ENCODE measurements around the gene FLAD1. TPM values are rescaled to one million over a fixed set of nuclear protein-coding genes. Genes with fewer than 3 reads are reported as not detected.

FLAD1 gene
- total RNA-seq, 4 donors from 2014 or later, result 19.5 to 29.6 (median 23.0) TPM

GRCh38 chr1:155026154-155026553, 43.0 kb downstream of the FLAD1 start:
- intact Hi-C loops (cut with DNase I), result no loop called here
- no peaks in the 10 kb centered on the region for H3K36me3 ChIP-seq
- no peaks in the 10 kb centered on the region for H3K9me3 ChIP-seq
- H3K27ac ChIP-seq (replicated peaks in 1 of 4), result no peak overlapping the region
- no peaks in the 10 kb centered on the region for H3K27me3 ChIP-seq
- DNase-seq (ENCODE audit: extremely low spot score), result no peak
- TF ChIP-seq CTCF (IDR thresholded peaks at IDR 0.05) (no peak), POLR2AphosphoS5 (IDR thresholded peaks at IDR 0.05) (no peak), POLR2A (IDR thresholded peaks at IDR 0.05; ENCODE audit: low read depth) (no peak), EP300 (IDR thresholded peaks at IDR 0.05) (no peak)
- no peaks in the 10 kb centered on the region for H3K4me1 ChIP-seq
- 54% methylated on average over 7 of the region's 9 CpGs for WGBS
- H3K4me3 ChIP-seq, result no peak overlapping the region

GRCh38 chr1:155026588-155026987, 43.4 kb downstream of the FLAD1 start:
- H3K36me3 ChIP-seq, result no peaks in the 10 kb centered on the region
- DNase-seq (ENCODE audit: extremely low spot score), result no peak
- H3K27me3 ChIP-seq, result no peaks in the 10 kb centered on the region
- no peaks in the 10 kb centered on the region for H3K4me1 ChIP-seq
- H3K4me3 ChIP-seq, result no peak overlapping the region
- intact Hi-C loops (cut with DNase I), result no loop called here
- H3K9me3 ChIP-seq, result no peaks in the 10 kb centered on the region
- WGBS, result 96% methylated on average over 6 of the region's 6 CpGs
- TF ChIP-seq POLR2AphosphoS5 (IDR thresholded peaks at IDR 0.05), result no peak
- no peak for TF ChIP-seq CTCF (IDR thresholded peaks at IDR 0.05)
- no peak overlapping the region for H3K27ac ChIP-seq (replicated peaks in 1 of 4)

GRCh38 chr1:155029513-155030242, 46.5 kb downstream of the FLAD1 start:
- Histone ChIP-seq H3K4me1 (no peaks in the 10 kb centered on the region), H3K27me3 (no peaks in the 10 kb centered on the region), H3K9me3 (no peaks in the 10 kb centered on the region), H3K36me3 (no peaks in the 10 kb centered on the region), H3K27ac (replicated peaks in 1 of 4) (no peak overlapping the region), H3K4me3 (no peak overlapping the region)
- 89% methylated on average over 12 of the region's 16 CpGs for WGBS
- intact Hi-C loops (cut with DNase I), result no loop called here
- no peak for DNase-seq (ENCODE audit: extremely low spot score)
- TF ChIP-seq EP300 (IDR thresholded peaks at IDR 0.05), result no peak

- H3K36me3 ChIP-seq, result no peaks in the 10 kb centered on the region
- no peak overlapping the region for H3K4me3 ChIP-seq
- no peak for DNase-seq (ENCODE audit: extremely low spot score)
- H3K27me3 ChIP-seq, result no peaks in the 10 kb centered on the region
- intact Hi-C loops (cut with DNase I), result no loop called here
- H3K4me1 ChIP-seq, result no peaks in the 10 kb centered on the region
- H3K27ac ChIP-seq (replicated peaks in 1 of 4), result no peak overlapping the region
- no peaks in the 10 kb centered on the region for H3K9me3 ChIP-seq
- no peak for TF ChIP-seq CTCF (IDR thresholded peaks at IDR 0.05)
- TF ChIP-seq POLR2A (IDR thresholded peaks at IDR 0.05; ENCODE audit: low read depth), result no peak
- no peak for TF ChIP-seq EP300 (IDR thresholded peaks at IDR 0.05)
- TF ChIP-seq POLR2AphosphoS5 (IDR thresholded peaks at IDR 0.05), result no peak
- WGBS, result 86% methylated on average over 13 of the region's 15 CpGs
These were observed 47.2 kb downstream of the FLAD1 start for GRCh38 chr1:155030243-155030795.

- Histone ChIP-seq H3K27ac (replicated peaks in 1 of 4) (no peak overlapping the region), H3K4me1 (no peaks in the 10 kb centered on the region), H3K36me3 (no peaks in the 10 kb centered on the region), H3K9me3 (no peaks in the 10 kb centered on the region), H3K27me3 (no peaks in the 10 kb centered on the region), H3K4me3 (no peak overlapping the region)
- TF ChIP-seq POLR2A (IDR thresholded peaks at IDR 0.05; ENCODE audit: low read depth) (no peak), EP300 (IDR thresholded peaks at IDR 0.05) (no peak)
- intact Hi-C loops (cut with DNase I), result no loop called here
- WGBS, result 74% methylated on average over 11 of the region's 11 CpGs
- DNase-seq (ENCODE audit: extremely low spot score), result no peak
These were observed 47.8 kb downstream of the FLAD1 start for GRCh38 chr1:155030899-155031298.

GRCh38 chr1:155032886-155033285, 49.7 kb downstream of the FLAD1 start:
- no peaks in the 10 kb centered on the region for H3K36me3 ChIP-seq
- 96% methylated on average over 10 of the region's 12 CpGs for WGBS
- no peak for DNase-seq (ENCODE audit: extremely low spot score)
- H3K4me3 ChIP-seq, result no peak overlapping the region
- peaks cover 0 to 3% (median 0%) of the 10 kb centered on the region in 4 donors for H3K4me1 ChIP-seq
- TF ChIP-seq EP300 (IDR thresholded peaks at IDR 0.05), result no peak
- no peak for TF ChIP-seq POLR2A (IDR thresholded peaks at IDR 0.05; ENCODE audit: low read depth)
- TF ChIP-seq POLR2AphosphoS5 (IDR thresholded peaks at IDR 0.05), result no peak
- TF ChIP-seq CTCF (IDR thresholded peaks at IDR 0.05), result no peak
- H3K27me3 ChIP-seq, result no peaks in the 10 kb centered on the region
- intact Hi-C loops (cut with DNase I), result no loop called here
- H3K9me3 ChIP-seq, result no peaks in the 10 kb centered on the region
- H3K27ac ChIP-seq (replicated peaks in 1 of 4), result no peak overlapping the region
